NCI-H2081 treated with DMSO at 0.1 percent for 48 hours (cell line): Measurements from ENCODE around the gene MOCS1.

Source experiments
- DNase-seq: peaks from one replicate; lab custom pipeline; 2025; lab: John Stamatoyannopoulos, UW

MOCS1 gene

GRCh38 chr6:39948199-39948791 is 14.0 kb upstream of the MOCS1 start:
- no peak for DNase-seq

GRCh38 chr6:39947611-39948068 is 13.4 kb upstream of the MOCS1 start:
- DNase-seq, result no peak

- no peak for DNase-seq
These were observed 11.4 kb upstream of the MOCS1 start for GRCh38 chr6:39945626-39946025.

- no peak for DNase-seq
These were observed 8.8 kb upstream of the MOCS1 start for GRCh38 chr6:39942903-39943580.

GRCh38 chr6:39941820-39942219 is 7.6 kb upstream of the MOCS1 start:
- no peak for DNase-seq

- DNase-seq, result no peak
These were observed 6.9 kb upstream of the MOCS1 start for GRCh38 chr6:39941138-39941537.

- no peak for DNase-seq
These were observed 4.8 kb upstream of the MOCS1 start for GRCh38 chr6:39938773-39939654.

- peak; percentile 63 for DNase-seq
These were observed 3.5 kb upstream of the MOCS1 start for GRCh38 chr6:39937686-39938333.

GRCh38 chr6:39936857-39937256 is 2.6 kb upstream of the MOCS1 start:
- DNase-seq, result no peak

GRCh38 chr6:39935241-39935640 is 979 bp upstream of the MOCS1 start:
- no peak for DNase-seq

- no peak for DNase-seq
These were observed 562 bp downstream of the MOCS1 start for GRCh38 chr6:39933669-39934130.

- DNase-seq, result no peak
These were observed 1.8 kb downstream of the MOCS1 start for GRCh38 chr6:39932386-39932910.

- DNase-seq, result no peak
These were observed 2.7 kb downstream of the MOCS1 start for GRCh38 chr6:39931607-39932006.

- DNase-seq, result no peak
These were observed 3.7 kb downstream of the MOCS1 start for GRCh38 chr6:39930540-39930939.

- no peak for DNase-seq
These were observed 4.4 kb downstream of the MOCS1 start for GRCh38 chr6:39929733-39930461.

- DNase-seq, result no peak
These were observed 5.1 kb downstream of the MOCS1 start for GRCh38 chr6:39929039-39929732.

- DNase-seq, result no peak
These were observed 7.1 kb downstream of the MOCS1 start for GRCh38 chr6:39927159-39927558.

- no peak for DNase-seq
These were observed 7.6 kb downstream of the MOCS1 start for GRCh38 chr6:39926668-39927067.

GRCh38 chr6:39925931-39926290 is 8.4 kb downstream of the MOCS1 start:
- DNase-seq, result no peak

- no peak for DNase-seq
These were observed 8.9 kb downstream of the MOCS1 start for GRCh38 chr6:39925191-39925930.
